ENCODE results near the gene EVC.

GRCh38 chr4:5759236-5760075 is 48.5 kb downstream of the EVC start:
- TF ChIP-seq EZH2 (IDR thresholded peaks at IDR 0.05; ENCODE audit: borderline replicate concordance, low read depth, low read length, poor library complexity, severe bottlenecking) (no peak), CTCF (conservative IDR thresholded peaks at IDR 0.05; ENCODE audit: low read depth, low read length) (no peak)
